GM19455 (cell line): ENCODE data around the gene CHMP5.

Experiments
- ATAC-seq: cut with Tn5 transposase; IDR thresholded peaks from one replicate; pipeline ENCODE4 v1.9.1; 2021; ENCODE audit not compliant: unreplicated experiment

CHMP5 gene

DNA sequence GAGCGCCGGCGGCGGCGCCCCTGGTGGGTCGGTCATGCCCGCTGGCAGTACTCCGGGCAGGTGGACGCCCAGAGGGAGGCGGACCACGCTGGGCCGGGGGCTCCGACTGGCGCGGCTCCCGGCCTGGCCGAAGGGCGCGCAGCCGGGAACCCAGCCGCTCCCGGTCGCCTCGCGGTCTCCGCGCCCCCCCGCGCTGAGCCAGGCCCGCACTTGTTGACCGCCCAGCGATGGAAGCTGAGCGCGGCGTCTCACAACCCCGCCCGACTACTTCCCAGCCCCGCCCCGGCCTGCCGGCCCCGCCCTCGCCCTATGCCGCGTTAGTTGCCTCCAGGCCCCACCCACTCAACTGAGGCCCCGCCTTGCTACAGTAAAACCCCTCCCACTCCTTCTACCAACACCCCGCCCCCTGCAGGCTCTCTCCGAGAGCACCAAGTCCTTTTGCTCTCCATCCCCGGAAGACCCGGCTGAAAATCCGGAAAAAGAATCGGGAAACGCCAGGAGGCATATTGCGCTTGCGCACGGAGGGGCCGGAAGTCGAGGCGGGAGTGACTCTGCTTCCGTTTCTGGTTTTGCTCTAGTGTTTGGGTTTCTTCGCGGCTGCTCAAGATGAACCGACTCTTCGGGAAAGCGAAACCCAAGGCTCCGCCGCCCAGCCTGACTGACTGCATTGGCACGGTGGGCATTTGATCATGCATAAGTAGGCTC lies at the start of gene CHMP5, which contains the start of gene BAG1:
TSS of gene CHMP5 (plus strand) at position 577 of the 705 bp plus-strand sequence. CDS start at position 607, 30 bp downstream.
TSS of gene BAG1 (minus strand) at position 236 of the 705 bp plus-strand sequence.
- peak; percentile 87 for ATAC-seq

DNA sequence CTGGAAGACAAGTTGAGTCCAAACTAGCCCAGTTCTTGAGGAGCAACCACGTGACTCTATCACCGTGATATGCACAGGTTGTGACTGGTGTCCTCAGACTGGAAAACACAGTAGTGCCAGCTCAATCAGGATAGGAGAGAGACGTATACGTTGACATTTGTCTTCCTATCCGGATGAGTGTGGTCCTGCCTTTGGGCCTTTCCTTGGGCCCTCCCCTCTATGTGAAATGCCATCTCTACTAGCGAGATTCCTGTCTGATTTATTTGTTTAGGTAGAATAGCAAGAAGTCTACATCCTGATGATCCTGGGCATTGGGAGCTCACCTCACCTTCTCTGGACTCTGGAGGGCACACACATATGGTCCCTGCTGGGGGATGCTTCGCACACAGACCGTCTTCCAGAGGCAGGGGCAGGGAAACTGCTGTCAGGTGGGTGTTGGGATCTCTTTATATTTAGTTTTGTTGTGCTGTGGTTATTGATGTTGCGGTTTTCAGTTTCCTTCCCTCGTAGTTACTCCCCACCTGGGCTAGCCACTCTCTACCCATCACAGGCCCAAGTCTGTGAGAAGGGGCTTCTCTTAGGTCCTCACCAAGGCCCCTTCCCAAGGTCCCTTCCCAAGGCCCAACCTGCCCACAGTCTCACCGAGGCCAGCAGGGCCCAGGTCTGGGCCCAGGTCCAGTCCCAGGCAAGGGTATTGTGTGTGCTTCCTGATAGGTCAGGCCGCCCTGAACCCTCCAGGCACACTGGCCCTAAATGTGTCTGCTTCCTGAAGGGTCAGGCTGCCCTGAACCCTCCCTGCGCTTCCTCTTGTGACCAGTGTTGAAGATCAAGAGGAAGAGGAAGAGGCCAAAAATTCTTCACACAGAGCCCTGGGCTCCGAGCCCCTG lies 43.9 kb upstream of the CHMP5 start:
- ATAC-seq = no peak

DNA sequence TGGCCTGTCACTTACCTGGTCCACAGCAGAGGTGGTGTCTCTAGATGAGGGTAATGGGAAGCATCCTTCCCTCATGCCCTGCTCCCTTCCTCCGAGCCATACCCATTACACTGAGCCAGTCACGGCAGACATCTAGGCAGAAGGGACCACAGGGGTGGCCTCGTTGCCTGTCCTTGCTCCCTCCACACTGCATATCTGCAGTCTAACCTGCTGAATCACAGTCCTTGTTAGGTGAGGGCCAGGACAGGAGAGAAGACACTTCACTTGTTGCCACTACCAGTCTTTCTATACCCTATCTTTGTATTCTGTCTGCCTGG lies 43.3 kb upstream of the CHMP5 start:
- ATAC-seq = no peak

DNA sequence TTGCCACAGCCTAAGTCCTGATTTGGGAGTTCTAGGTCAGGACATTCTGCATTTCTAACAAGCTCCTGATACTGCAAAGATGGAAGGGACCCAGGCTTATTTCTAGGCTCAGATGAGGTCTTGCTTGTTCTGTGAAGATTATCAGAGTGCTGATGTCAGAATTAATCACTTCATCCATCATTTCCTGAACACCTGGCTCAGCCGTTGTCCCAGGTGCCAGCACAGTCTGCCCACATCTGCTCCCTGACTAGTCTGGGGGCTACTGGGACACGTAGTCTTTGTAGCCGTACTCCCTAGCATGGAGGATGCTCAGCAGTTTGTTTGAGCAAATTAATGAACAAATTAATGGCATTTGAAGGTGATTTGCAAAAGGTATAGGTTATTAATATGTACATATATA lies 42.8 kb upstream of the CHMP5 start:
- ATAC-seq = no peak

GRCh38 chr9:33223696-33224095 lies 41.2 kb upstream of the CHMP5 start:
- no peak for ATAC-seq

- ATAC-seq = no peak
Observed at GRCh38 chr9:33225319-33226147, 39.3 kb upstream of the CHMP5 start.

- peak; percentile 63 for ATAC-seq
Observed at GRCh38 chr9:33227008-33227398, 37.8 kb upstream of the CHMP5 start.

GRCh38 chr9:33227741-33228140 lies 37.1 kb upstream of the CHMP5 start:
- no peak for ATAC-seq

DNA sequence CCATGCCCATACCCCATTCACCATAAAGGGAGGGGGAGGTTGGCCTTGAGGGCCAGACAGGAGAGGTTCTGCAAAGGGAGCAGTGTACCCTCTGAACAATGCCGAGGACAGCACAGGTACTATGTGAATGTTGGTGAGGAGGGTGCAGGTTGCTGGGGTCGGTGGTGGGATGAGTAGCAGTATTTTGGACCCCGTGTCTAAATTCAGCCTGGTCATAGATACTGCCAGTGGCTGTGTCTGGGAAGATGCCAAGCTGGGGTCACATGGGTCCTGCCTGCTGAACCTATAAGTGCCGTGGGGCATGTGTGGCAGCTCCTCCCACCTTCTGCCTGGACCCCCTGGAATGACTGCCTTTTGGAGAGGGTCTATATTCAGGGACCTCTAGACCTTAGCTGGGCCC lies 36.2 kb upstream of the CHMP5 start:
- ATAC-seq = no peak

GRCh38 chr9:33229359-33230114 lies 35.3 kb upstream of the CHMP5 start:
- ATAC-seq = no peak

- ATAC-seq = no peak
Observed at GRCh38 chr9:33230756-33231622, 33.9 kb upstream of the CHMP5 start.

- no peak for ATAC-seq
Observed at GRCh38 chr9:33231623-33231942, 33.3 kb upstream of the CHMP5 start.

DNA sequence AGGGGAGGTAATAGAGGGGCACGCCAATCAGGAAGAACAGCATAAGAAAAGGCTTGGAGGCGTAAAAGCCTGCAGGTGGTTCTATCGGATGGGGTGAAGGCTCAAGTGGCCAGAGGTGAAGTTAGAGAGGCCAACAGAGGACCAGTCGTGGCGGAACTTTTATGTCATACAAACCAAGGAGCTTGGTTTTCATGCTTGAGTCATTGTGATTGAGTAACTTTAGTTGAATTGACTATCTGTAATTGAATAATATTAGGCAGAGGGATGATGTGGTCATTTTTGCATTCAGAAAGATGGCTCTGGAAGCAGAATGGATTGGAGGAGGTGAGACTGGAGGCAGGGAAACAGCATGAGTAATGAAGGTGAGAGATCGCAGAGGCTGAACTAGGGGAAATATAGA lies 32.0 kb upstream of the CHMP5 start:
- ATAC-seq = no peak

DNA sequence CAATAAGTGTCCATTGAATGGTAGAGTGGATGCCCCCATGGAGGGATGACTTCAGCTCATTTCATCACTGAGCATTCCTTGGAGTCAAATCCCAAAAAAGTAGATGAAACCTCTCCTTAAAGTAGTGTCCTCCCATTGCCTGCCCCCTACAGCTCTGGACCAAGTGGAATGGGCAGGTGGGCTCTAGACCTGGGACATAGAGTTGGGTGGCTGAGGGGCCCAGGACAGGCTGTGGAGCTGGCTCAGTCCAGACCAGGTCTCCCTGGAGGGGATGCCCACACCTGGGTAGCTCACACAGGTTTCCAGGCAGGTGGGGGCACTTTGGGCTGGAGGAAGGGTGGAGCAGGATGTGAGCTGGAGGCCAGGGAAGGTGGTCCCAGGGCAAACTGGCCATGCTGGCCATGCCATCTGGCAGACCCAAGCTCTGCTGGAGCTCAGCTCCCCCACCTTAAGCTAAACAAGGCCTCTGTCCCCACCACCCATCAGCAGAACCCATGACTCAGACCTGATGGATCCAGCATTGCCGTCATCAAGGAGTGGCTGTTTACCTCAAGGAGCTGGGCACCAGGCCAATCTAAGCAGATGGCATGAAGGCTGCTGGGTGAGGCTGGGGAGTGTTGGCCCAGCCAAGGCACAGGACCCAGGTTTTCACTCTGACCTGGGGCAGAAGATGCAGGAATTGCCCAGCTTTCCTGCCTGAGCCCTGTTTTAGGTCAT lies 31.1 kb upstream of the CHMP5 start:
- no peak for ATAC-seq

DNA sequence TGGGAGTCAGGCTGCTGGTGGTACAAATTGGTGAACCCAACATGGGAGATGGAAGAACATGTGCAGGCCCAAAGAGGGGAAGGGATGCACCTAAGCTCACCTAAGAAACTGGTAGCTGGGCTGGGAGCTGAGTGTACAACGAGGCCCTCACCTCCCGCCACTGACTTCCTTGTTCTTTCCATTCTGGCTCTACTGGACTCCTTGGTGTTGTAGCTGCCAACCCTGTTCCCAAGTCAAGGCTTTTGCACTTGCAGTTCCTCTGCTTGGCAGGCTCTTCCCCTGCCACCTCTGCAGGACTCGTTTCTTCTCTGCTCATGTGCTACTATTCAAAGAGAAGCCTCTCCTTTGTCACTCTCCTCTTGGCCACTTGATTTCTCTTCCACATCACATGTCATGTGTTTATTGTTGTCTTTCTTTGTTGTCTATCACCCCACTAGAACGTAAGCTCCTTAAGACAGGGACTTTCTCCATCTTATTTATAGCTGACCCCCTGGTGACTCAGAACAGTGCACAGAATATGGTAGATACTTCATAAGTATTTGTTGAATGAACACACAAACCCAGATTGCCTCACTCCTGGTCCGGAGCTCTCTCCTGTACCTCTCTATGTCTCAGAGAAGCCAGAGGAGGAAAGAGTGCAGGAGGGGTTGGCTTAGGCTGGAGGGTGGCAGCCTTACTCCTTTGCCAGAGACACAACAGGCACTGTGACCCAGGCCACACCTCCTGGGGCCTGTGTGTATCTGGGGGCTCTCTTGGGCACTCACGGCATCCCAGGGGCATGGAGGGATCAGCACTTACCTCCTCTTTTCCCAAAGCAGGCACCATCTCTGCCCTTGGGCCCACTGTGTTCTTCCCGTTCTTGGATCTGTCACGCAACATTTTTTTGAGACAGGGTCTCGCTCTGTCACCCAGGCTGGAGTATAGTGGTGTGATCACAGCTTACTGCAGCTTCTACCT lies 30.1 kb upstream of the CHMP5 start:
- ATAC-seq = no peak

DNA sequence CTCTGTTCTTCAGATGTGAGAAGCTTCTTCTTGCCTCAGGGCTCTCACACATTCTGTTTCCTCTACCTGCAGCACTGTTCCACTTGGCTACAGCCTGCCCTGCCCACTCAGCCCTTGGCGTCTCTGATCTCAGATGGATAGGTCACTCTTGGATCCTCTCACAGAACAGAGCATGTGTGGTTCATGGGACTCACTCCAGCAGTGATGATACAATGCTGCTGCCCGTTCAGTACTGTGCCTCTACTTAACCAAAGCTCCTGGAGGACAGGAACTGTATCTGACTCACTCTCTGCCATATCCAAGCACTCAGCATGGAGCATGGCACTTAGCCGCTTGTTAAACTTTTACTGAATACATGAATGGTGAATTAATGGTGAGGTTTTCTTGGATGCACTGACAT lies 28.3 kb upstream of the CHMP5 start:
- no peak for ATAC-seq

GRCh38 chr9:33239921-33240320 lies 24.9 kb upstream of the CHMP5 start, which contains the start of gene SPINK4:
Gene SPINK4, plus strand, starts transcription at chr9:33240167. Its CDS starts 42 bp downstream, at chr9:33240209.
- no peak for ATAC-seq

- ATAC-seq = no peak
Observed at GRCh38 chr9:33241298-33241697, 23.6 kb upstream of the CHMP5 start.
